GM12878 (cell line): ENCODE results near the gene PPIB. TPM values are rescaled to one million over a fixed set of nuclear protein-coding genes. Genes with fewer than 3 reads are reported as not detected.

Source experiments
- ATF2 ChIP-seq: IDR thresholded peaks from 2 replicates; pipeline ENCODE4 v1.6.1; 2012; ENCODE audit warnings: low read length, inconsistent platforms
- BACH1 ChIP-seq: fragments of 450-650 bp; IDR thresholded peaks from 2 replicates; pipeline ENCODE4 v1.6.1; 2017; ENCODE audit warnings: mild to moderate bottlenecking, borderline replicate concordance
- CHD1 ChIP-seq: IDR thresholded peaks from 2 replicates; pipeline ENCODE4 v1.6.1; 2012; ENCODE audit warnings: low read depth, low read length, improper control_type of control experiment
- CHD4 ChIP-seq: fragments of 200-600 bp; sonication (generic); IDR thresholded peaks from 2 replicates; pipeline ENCODE4 v1.6.1; 2016; ENCODE audit warnings: mild to moderate bottlenecking
- CREB1 ChIP-seq: IDR thresholded peaks from 2 replicates; pipeline ENCODE4 v1.6.1; 2012; ENCODE audit warnings: low read depth, mild to moderate bottlenecking, inconsistent platforms
- CUX1 ChIP-seq: IDR thresholded peaks from 2 replicates; pipeline ENCODE4 v1.6.1; 2012; ENCODE audit warnings: improper control_type of control experiment, low read depth, low read length; ENCODE audit not compliant: insufficient replicate concordance
- DPF2 ChIP-seq: fragments of 450-650 bp; IDR thresholded peaks from 2 replicates; pipeline ENCODE4 v1.6.1; 2017; ENCODE audit warnings: mild to moderate bottlenecking
- FOXM1 ChIP-seq: IDR thresholded peaks from 2 replicates; pipeline ENCODE4 v1.6.1; 2012; ENCODE audit warnings: low read depth, mild to moderate bottlenecking, inconsistent platforms, low read length, moderate library complexity
- IRF4 ChIP-seq: IDR thresholded peaks from 2 replicates; pipeline ENCODE4 v1.6.1; 2011; ENCODE audit warnings: low read depth, low read length
- JUNB ChIP-seq: IDR thresholded peaks from 2 replicates; pipeline ENCODE4 v1.6.1; 2016; ENCODE audit warnings: antibody characterized with exemption, mild to moderate bottlenecking
- KDM1A ChIP-seq: fragments of 200-600 bp; sonication (generic); IDR thresholded peaks from 2 replicates; pipeline ENCODE4 v1.6.1; 2016; ENCODE audit warnings: borderline replicate concordance
- LARP7 ChIP-seq: fragments of 450-650 bp; IDR thresholded peaks from 2 replicates; pipeline ENCODE4 v1.6.1; 2017; ENCODE audit warnings: mild to moderate bottlenecking
- MEF2A ChIP-seq: IDR thresholded peaks from 2 replicates; pipeline ENCODE4 v1.6.1; 2011; ENCODE audit warnings: low read depth, mild to moderate bottlenecking, low read length, moderate library complexity; ENCODE audit not compliant: insufficient read depth
- NR2F1 ChIP-seq: fragments of 450-650 bp; conservative IDR thresholded peaks from 2 replicates; pipeline ENCODE4 v1.6.1; 2017; ENCODE audit warnings: mild to moderate bottlenecking
- POU2F2 ChIP-seq: IDR thresholded peaks from 3 replicates; pipeline ENCODE4 v1.6.1; 2011; ENCODE audit warnings: low read depth, mild to moderate bottlenecking, low read length, borderline replicate concordance
- RAD51 ChIP-seq: fragments of 450-650 bp; IDR thresholded peaks from 2 replicates; pipeline ENCODE4 v1.6.1; 2016; ENCODE audit warnings: moderate library complexity, mild to moderate bottlenecking, inconsistent platforms
- RUNX3 ChIP-seq: IDR thresholded peaks from 2 replicates; pipeline ENCODE4 v1.6.1; 2012; ENCODE audit warnings: low read length, inconsistent platforms
- SUZ12 ChIP-seq: fragments of 200-600 bp; sonication (generic); IDR thresholded peaks from one replicate; pipeline ENCODE4 v1.6.1; 2018; ENCODE audit warnings: antibody characterized with exemption, mild to moderate bottlenecking; ENCODE audit not compliant: unreplicated experiment
- ZBTB11 ChIP-seq: fragments of 450-650 bp; formaldehyde crosslinking; IDR thresholded peaks from 2 replicates; pipeline ENCODE4 v1.5.0; 2022; ENCODE audit warnings: mild to moderate bottlenecking, missing genetic modification characterization
- ZNF24 ChIP-seq: fragments of 450-650 bp; IDR thresholded peaks from 2 replicates; pipeline ENCODE4 v1.6.1; 2017; ENCODE audit warnings: antibody characterized with exemption, mild to moderate bottlenecking
- polyA plus RNA-seq, 11 experiments: library from polyadenylated mRNA; depleted of rRNA in 4 of 11; unstranded in 6 of 11; stranded (reverse) in 5 of 11; fragments of >200 nt; fragmentation: Nextera tagmentation in 4 of 11; fragmentation: Illumina TruSeq in 1 of 11; extraction: Ambion mirVana in 4 of 11; extraction: Trizol in 1 of 11; gene quantifications; 1 replicate in 1 of 11; 2 replicates in 10 of 11; pipeline versions ENCODE4 v1.2.1 to v1.2.3, GENCODE V29; 2011 to 2016; ENCODE audit warnings: inconsistent platforms in 2 of 11, missing spikeins in 2 of 11, low read depth in 1 of 11
- total RNA-seq, 4 experiments: library from RNA; depleted of rRNA in 3 of 4; stranded (reverse); fragments of >200 nt in 3 of 4; fragmentation: Illumina TruSeq in 1 of 4; extraction: Trizol in 1 of 4; gene quantifications; 2 replicates each; pipeline versions ENCODE4 v1.2.1 to v1.2.3, GENCODE V29; 2013 to 2021

Gene PPIB
- total and polyA plus RNA-seq, 10 of the 15 experiments (the other 5 are each of a cell fraction or from before 2014, with no cell fraction given) = 344 to 936 (median 508) TPM

- TF ChIP-seq BACH1 = peak; percentile 62
- TF ChIP-seq DPF2 = peak; percentile 72; the same call in 1 of the 2 replicates
- TF ChIP-seq RAD51 = no peak
- TF ChIP-seq FOXM1 = no peak
- TF ChIP-seq ATF2 = no peak
- TF ChIP-seq CHD1 = peak; percentile 98
- peak; percentile 52; the same call in 1 of the 2 replicates for TF ChIP-seq ZNF24
- TF ChIP-seq IRF4 = no peak
- no peak for TF ChIP-seq MEF2A
- no peak for TF ChIP-seq CHD4
- TF ChIP-seq LARP7 = peak; percentile 76; the same call in 1 of the 2 replicates
- no peak for TF ChIP-seq KDM1A
- no peak for TF ChIP-seq SUZ12
- peak; percentile 42; the same call in 1 of the 2 replicates for TF ChIP-seq ZBTB11 (CRISPR knock-in tag)
- peak; percentile 86 for TF ChIP-seq POU2F2
- TF ChIP-seq JUNB = no peak
- peak; percentile 83 for TF ChIP-seq RUNX3
- peak; percentile 89 for TF ChIP-seq CREB1
- TF ChIP-seq NR2F1 = 0 out of 2 replicates have a peak, but pooled peaks have one; percentile 61
- no peak for TF ChIP-seq CUX1
Observed at GRCh38 chr15:64162869-64163658, at the start of gene PPIB (continued).
